ENCODE data around the gene TNNC1. TPM values are rescaled to one million over a fixed set of nuclear protein-coding genes. Genes with fewer than 3 reads are reported as not detected.

Gene TNNC1
- total RNA-seq, 1 experiment from 2014 or later = 5.6 TPM

- H3K56ac ChIP-seq (ENCODE audit: insufficient read length, low read depth, low read length) = no peak overlapping the region
- no peak overlapping the region for H3T11ph ChIP-seq (ENCODE audit: low read length)
- H2AK5ac ChIP-seq (ENCODE audit: insufficient read length, low read length) = no peak overlapping the region
- no peak overlapping the region for H3K23ac ChIP-seq (ENCODE audit: insufficient read length, low read depth, low read length)
- H3K79me2 ChIP-seq (ENCODE audit: insufficient read depth, low read length) = no peaks in the 10 kb centered on the region
- H4K8ac ChIP-seq (replicated peaks; ENCODE audit: insufficient read length, low read depth, low read length) = no peak overlapping the region
- no peaks in the 10 kb centered on the region for H3K9me3 Mint-ChIP-seq
- no peak overlapping the region for H2BK120ac ChIP-seq (ENCODE audit: low read depth, low read length, poor library complexity, severe bottlenecking)
- no peak overlapping the region for H3K9ac ChIP-seq (ENCODE audit: extremely low read depth, insufficient read length, low read length)
- H3K27me3 ChIP-seq (ENCODE audit: insufficient read depth, low read length) = no peaks in the 10 kb centered on the region
- H3K18ac ChIP-seq (ENCODE audit: insufficient read length, low read depth, low read length) = no peak overlapping the region
- no peaks in the 10 kb centered on the region for H4K20me1 ChIP-seq (ENCODE audit: control insufficient read depth, insufficient read depth, insufficient read length)
- H3K79me1 ChIP-seq (ENCODE audit: insufficient read depth, low read depth, low read length, poor library complexity, severe bottlenecking) = no peaks in the 10 kb centered on the region
- no peaks in the 10 kb centered on the region for H3K9me3 ChIP-seq (ENCODE audit: control insufficient read depth, low read depth, low read length)
- H2BK15ac ChIP-seq (ENCODE audit: low read depth, low read length) = no peak overlapping the region
- WGBS (ENCODE audit: extremely low coverage, insufficient read length, low lambda C conversion rate) = no CpG with 5 or more reads among the region's 23 CpGs
- H4K5ac ChIP-seq (ENCODE audit: insufficient read length, low read depth, low read length) = no peak overlapping the region
- H3K14ac ChIP-seq (ENCODE audit: insufficient read depth, low read length) = no peak overlapping the region; the same call in 1 of the 2 replicates
- no peak for TF ChIP-seq CTCF (conservative IDR thresholded peaks at IDR 0.05)
- 0 out of 2 replicates have a peak, but pooled peaks cover 2% of the 10 kb centered on the region for H3K27me3 Mint-ChIP-seq (ENCODE audit: low read depth)
- no peak overlapping the region for H3K4me3 Mint-ChIP-seq
- H3K27ac Mint-ChIP-seq = no peak overlapping the region
- no peak overlapping the region for H2BK5ac ChIP-seq (ENCODE audit: insufficient read length, low read length)
- H3K4ac ChIP-seq (ENCODE audit: low read depth, low read length) = no peak overlapping the region
- no peak overlapping the region for H2BK20ac ChIP-seq (ENCODE audit: low read depth, low read length, poor library complexity, severe bottlenecking)
- H3K4me1 Mint-ChIP-seq = peaks cover 4 to 10% of the 10 kb centered on the region in 2 experiments; a peak in 3 of 4 replicates
- H2BK12ac ChIP-seq (ENCODE audit: insufficient read length, low read depth, low read length) = no peak overlapping the region
- H2AFZ ChIP-seq (ENCODE audit: low read length) = no peak overlapping the region
- DNase-seq = peak; percentile 23
- H3K27ac ChIP-seq (ENCODE audit: insufficient read length, low read depth, low read length) = no peak overlapping the region
- no peaks in the 10 kb centered on the region; a peak in 1 of 7 replicates for H3K36me3 Mint-ChIP-seq (ENCODE audit: insufficient read depth in 1 of 3, low read depth in 3 of 3)
- H3K4me1 ChIP-seq (ENCODE audit: insufficient read depth, low read length) = no peaks in the 10 kb centered on the region
- no peak overlapping the region for H4K91ac ChIP-seq (ENCODE audit: insufficient read length, low read depth, low read length)
- no peak overlapping the region for H3K4me2 ChIP-seq (ENCODE audit: insufficient read depth, insufficient read length, low read length)
- no peaks in the 10 kb centered on the region for H3K23me2 ChIP-seq (ENCODE audit: insufficient read length, low read depth, low read length, poor library complexity, severe bottlenecking)
These were observed 12.6 kb downstream of the TNNC1 start for GRCh38 chr3:52441091-52441771.
